C4-2B (cell line): ENCODE measurements around the gene PAX6.
"Not testable (repeated sequence)": the region's sequence is repeated elsewhere in the genome, so short reads cannot be mapped to it uniquely, and the experiment has no call there.

Experiments used
- H3K27ac ChIP-seq: fragments of 450-650 bp; 2 replicates; pipeline ENCODE4 v1.5.1; 2017
- CTCF ChIP-seq: fragments of 450-650 bp; conservative IDR thresholded peaks from 2 replicates; pipeline ENCODE4 v1.5.1; 2017; ENCODE audit warnings: mild to moderate bottlenecking
- ZFX ChIP-seq: fragments of 450-650 bp; IDR thresholded peaks from 2 replicates; pipeline ENCODE4 v1.6.1; 2017

PAX6 gene

GRCh38 chr11:31764261-31764660 is 46.9 kb downstream of the PAX6 start:
- no peak overlapping the region for H3K27ac ChIP-seq

GRCh38 chr11:31763296-31763695 is 47.8 kb downstream of the PAX6 start:
- H3K27ac ChIP-seq = no peak overlapping the region
- TF ChIP-seq CTCF = no peak
- TF ChIP-seq ZFX = no peak

More at GRCh38 chr11:31764261-31764660, 46.9 kb downstream of the PAX6 start:
- TF ChIP-seq CTCF (no peak), ZFX (no peak)

- H3K27ac ChIP-seq = no peak overlapping the region
- TF ChIP-seq CTCF (no peak), ZFX (no peak)
These were observed 49.5 kb downstream of the PAX6 start for GRCh38 chr11:31761636-31762035.

- H3K27ac ChIP-seq = no peak overlapping the region
- TF ChIP-seq CTCF (no peak), ZFX (no peak)
These were observed 53.8 kb downstream of the PAX6 start for GRCh38 chr11:31757260-31757835.

- no peak overlapping the region for H3K27ac ChIP-seq
- TF ChIP-seq ZFX = no peak
- no peak for TF ChIP-seq CTCF
These were observed 63.5 kb downstream of the PAX6 start for GRCh38 chr11:31747581-31747980.

- not testable (repeated sequence) for H3K27ac ChIP-seq
These were observed 70.3 kb downstream of the PAX6 start for GRCh38 chr11:31740731-31741368.

GRCh38 chr11:31740131-31740530 is 71.0 kb downstream of the PAX6 start:
- H3K27ac ChIP-seq = no peak overlapping the region
- TF ChIP-seq ZFX (no peak), CTCF (no peak)
